H1 (cell line): ENCODE results near the gene GUCY2F. TPM values are rescaled to one million over a fixed set of nuclear protein-coding genes. Genes with fewer than 3 reads are reported as not detected.

Experiments
- CTCF ChIA-PET: fragments of 300-600 bp; sonication (Branson Sonifier 250); formaldehyde crosslinking; loops from one replicate; lab custom pipeline; 2021; ENCODE audit not compliant: partially characterized antibody; lab: Charles Lee
- POLR2A ChIA-PET: fragments of 300-600 bp; sonication (Branson Sonifier 250); formaldehyde crosslinking; loops from one replicate; lab custom pipeline; 2021; ENCODE audit warnings: inconsistent platforms; ENCODE audit not compliant: partially characterized antibody; lab: Charles Lee
- DNase-seq, 2 experiments: peaks; one replicate each; pipeline versions ENCODE4 v3.0.0 to v3.0.0-alpha.2; 2010 to 2022; ENCODE audit warnings: low spot score in 2 of 2, low read depth in 1 of 2, mixed read lengths in 1 of 2
- FAIRE-seq: peaks from 2 replicates; lab custom pipeline; 2011; peaks lifted over from hg19 to GRCh38; lab: Jason Lieb, UNC
- H2AFZ ChIP-seq: 2 replicates; pipeline ENCODE4 v1.8.1; 2012; ENCODE audit warnings: low read length, inconsistent platforms
- H2AK5ac ChIP-seq: 2 replicates; pipeline ENCODE4 v1.6.1; 2013; ENCODE audit warnings: low read depth, low read length
- H2BK120ac ChIP-seq: replicated peaks from 2 replicates; pipeline ENCODE3; 2013; ENCODE audit warnings: low read depth, low read length, inconsistent platforms
- H2BK12ac ChIP-seq: 2 replicates; pipeline ENCODE4 v1.6.1; 2013; ENCODE audit warnings: low read depth, low read length
- H2BK15ac ChIP-seq: 2 replicates; pipeline ENCODE4 v1.6.1; 2013; ENCODE audit warnings: low read length
- H2BK20ac ChIP-seq: 2 replicates; pipeline ENCODE4 v1.6.1; 2013; ENCODE audit warnings: low read length
- H2BK5ac ChIP-seq: 2 replicates; pipeline ENCODE4 v1.6.1; 2013; ENCODE audit warnings: low read depth, low read length
- H3K14ac ChIP-seq: 2 replicates; pipeline ENCODE4 v1.6.1; 2013; ENCODE audit warnings: inconsistent platforms; ENCODE audit not compliant: insufficient read length
- H3K18ac ChIP-seq: 2 replicates; pipeline ENCODE4 v1.6.1; 2013; ENCODE audit warnings: low read length; ENCODE audit errors: extremely low read depth
- H3K23ac ChIP-seq: 2 replicates; pipeline ENCODE4 v1.6.1; 2013; ENCODE audit warnings: inconsistent platforms; ENCODE audit not compliant: insufficient read length
- H3K23me2 ChIP-seq: 2 replicates; pipeline ENCODE4 v1.6.1; 2013; ENCODE audit warnings: low read depth, low read length
- H3K27ac ChIP-seq: 2 replicates; pipeline ENCODE4 v1.6.1; 2011; ENCODE audit warnings: low read depth, low read length, inconsistent platforms
- H3K27me3 ChIP-seq, 4 experiments: replicated peaks in 1 of 4; 1 replicate in 1 of 4; 2 replicates in 3 of 4; pipeline versions ENCODE4 v1.6.1 to v1.8.1; 2011 to 2013; ENCODE audit warnings: low read length in 3 of 4, mild to moderate bottlenecking in 3 of 4, inconsistent platforms in 2 of 4, mixed read lengths in 2 of 4, moderate library complexity in 1 of 4; ENCODE audit not compliant: control insufficient read depth in 3 of 4, insufficient read depth in 3 of 4; ENCODE audit errors: extremely low read depth in 1 of 4
- H3K36me3 ChIP-seq, 4 experiments: 2 replicates each; pipeline versions ENCODE4 v1.6.1 to v1.8.1; 2011 to 2013; ENCODE audit warnings: mild to moderate bottlenecking in 4 of 4, low read length in 3 of 4, moderate library complexity in 2 of 4, control low read depth in 1 of 4, inconsistent platforms in 1 of 4; ENCODE audit not compliant: insufficient read depth in 4 of 4, control insufficient read depth in 2 of 4
- H3K4ac ChIP-seq: replicated peaks from 2 replicates; pipeline ENCODE3; 2013; ENCODE audit warnings: low read length, low read depth, mixed read lengths, inconsistent platforms; ENCODE audit not compliant: insufficient read length
- H3K4me1 ChIP-seq, 4 experiments: replicated peaks in 1 of 4; 1 replicate in 1 of 4; 2 replicates in 3 of 4; pipeline versions ENCODE4 v1.6.1 to v1.8.1; 2011 to 2013; ENCODE audit warnings: low read length in 3 of 4, inconsistent platforms in 2 of 4, mixed read lengths in 1 of 4; ENCODE audit not compliant: insufficient read depth in 4 of 4, control insufficient read depth in 3 of 4
- H3K4me2 ChIP-seq, 2 experiments: 2 replicates each; pipeline versions ENCODE4 v1.6.1 to v1.8.1; 2011 to 2013; ENCODE audit warnings: low read depth in 2 of 2, low read length in 2 of 2, control low read depth in 1 of 2, inconsistent platforms in 1 of 2, mild to moderate bottlenecking in 1 of 2; ENCODE audit not compliant: insufficient read depth in 1 of 2
- H3K4me3 ChIP-seq, 4 experiments: fragments of 200-600, 300-600 bp in 1 of 4; sonication (generic), shearing (Covaris generic), sonication (Bioruptor Twin) in 1 of 4; 2 replicates each; pipeline versions ENCODE4 v1.5.1 to v1.8.1; 2011 to 2016; ENCODE audit warnings: low read length in 4 of 4, low read depth in 3 of 4, control low read depth in 2 of 4, inconsistent platforms in 2 of 4, mild to moderate bottlenecking in 2 of 4, mixed read lengths in 1 of 4, moderate library complexity in 1 of 4; ENCODE audit not compliant: insufficient read depth in 2 of 4; ENCODE audit errors: extremely low read depth in 1 of 4
- H3K56ac ChIP-seq: replicated peaks from 2 replicates; pipeline ENCODE3; 2013; ENCODE audit warnings: low read depth, mild to moderate bottlenecking, mixed read lengths, low read length, inconsistent platforms; ENCODE audit not compliant: insufficient read length
- H3K79me1 ChIP-seq: 2 replicates; pipeline ENCODE4 v1.6.1; 2013; ENCODE audit warnings: low read depth, low read length, control low read depth
- H3K79me2 ChIP-seq, 2 experiments: 2 replicates each; pipeline versions ENCODE4 v1.6.1 to v1.8.1; 2012 to 2013; ENCODE audit warnings: low read length in 2 of 2, mild to moderate bottlenecking in 2 of 2, inconsistent platforms in 1 of 2; ENCODE audit not compliant: insufficient read depth in 2 of 2, control insufficient read depth in 1 of 2
- H3K9ac ChIP-seq, 4 experiments: replicated peaks in 1 of 4; 1 replicate in 1 of 4; 2 replicates in 3 of 4; pipeline versions ENCODE4 v1.6.1 to v1.8.1; 2011 to 2013; ENCODE audit warnings: low read depth in 3 of 4, low read length in 3 of 4, control low read depth in 2 of 4, mild to moderate bottlenecking in 2 of 4, moderate library complexity in 2 of 4, inconsistent platforms in 1 of 4; ENCODE audit errors: extremely low read depth in 1 of 4
- H3K9me3 ChIP-seq, 2 experiments: 2 replicates each; pipeline versions ENCODE4 v1.6.1 to v1.8.1; 2012 to 2013; ENCODE audit warnings: mild to moderate bottlenecking in 2 of 2, moderate library complexity in 2 of 2, control low read depth in 1 of 2, inconsistent platforms in 1 of 2, low read depth in 1 of 2, low read length in 1 of 2, mixed read lengths in 1 of 2; ENCODE audit not compliant: insufficient read depth in 2 of 2
- H4K20me1 ChIP-seq, 2 experiments: replicated peaks in 1 of 2; 2 replicates each; pipeline versions ENCODE3 to v1.8.1; 2011 to 2013; ENCODE audit warnings: inconsistent platforms in 2 of 2, low read length in 2 of 2, mild to moderate bottlenecking in 1 of 2; ENCODE audit not compliant: insufficient read depth in 2 of 2, control insufficient read depth in 1 of 2
- H4K5ac ChIP-seq: 2 replicates; pipeline ENCODE4 v1.6.1; 2013; ENCODE audit warnings: low read length, low read depth, mixed read lengths, inconsistent platforms; ENCODE audit not compliant: insufficient read length
- H4K8ac ChIP-seq: 2 replicates; pipeline ENCODE4 v1.8.0; 2013; ENCODE audit warnings: mild to moderate bottlenecking, moderate library complexity, low read length, inconsistent platforms; ENCODE audit not compliant: insufficient read depth; ENCODE audit errors: extremely low read depth
- H4K91ac ChIP-seq: replicated peaks from 2 replicates; pipeline ENCODE3; 2013; ENCODE audit warnings: low read length, mixed read lengths, inconsistent platforms; ENCODE audit not compliant: insufficient read length
- ASH2L ChIP-seq: fragments of 200-600, 300-600 bp; sonication (generic); IDR thresholded peaks from one replicate; pipeline ENCODE4 v1.7.1; 2017; ENCODE audit warnings: low read length
- CTBP2 ChIP-seq: IDR thresholded peaks from 2 replicates; pipeline ENCODE4 v1.7.0; 2011; ENCODE audit warnings: borderline replicate concordance, mild to moderate bottlenecking, moderate library complexity, mixed read lengths, low read length; ENCODE audit not compliant: insufficient read depth, insufficient read length
- HDAC2 ChIP-seq, 2 experiments: fragments of 300-600 bp in 1 of 2; sonication (generic) in 1 of 2; IDR thresholded peaks; 2 replicates each; pipeline ENCODE4 v1.6.1; 2011 to 2012; ENCODE audit warnings: low read depth in 2 of 2, low read length in 2 of 2, mild to moderate bottlenecking in 2 of 2, moderate library complexity in 2 of 2, borderline replicate concordance in 1 of 2, inconsistent platforms in 1 of 2
- SAP30 ChIP-seq: fragments of 300-600 bp; sonication (generic); IDR thresholded peaks from 2 replicates; pipeline ENCODE4 v1.7.1; 2012; ENCODE audit warnings: low read length, moderate library complexity, mild to moderate bottlenecking, inconsistent platforms; ENCODE audit not compliant: insufficient read depth, insufficient replicate concordance
- SIRT6 ChIP-seq: IDR thresholded peaks from one replicate; pipeline ENCODE4 v1.7.1; 2012; ENCODE audit warnings: low read length, inconsistent platforms
- SRF ChIP-seq: IDR thresholded peaks from 2 replicates; pipeline ENCODE4 v1.6.1; 2011; ENCODE audit warnings: mild to moderate bottlenecking, low read depth, low read length, moderate library complexity
- TBP ChIP-seq: IDR thresholded peaks from 2 replicates; pipeline ENCODE4 v1.6.1; 2011; ENCODE audit warnings: low read depth, low read length, improper control_type of control experiment
- ZNF274 ChIP-seq: IDR thresholded peaks from 2 replicates; pipeline ENCODE4 v1.7.0; 2012; ENCODE audit warnings: low read length, borderline replicate concordance; ENCODE audit errors: extremely low read depth
- WGBS, 2 experiments: shearing (Covaris generic) in 1 of 2; methylation state at CpG; one replicate each; pipeline versions ENCODE4 v1.1.6 to v1.1.7; 2013 to 2015; ENCODE audit warnings: low lambda C conversion rate in 2 of 2, mixed read lengths in 2 of 2, inconsistent platforms in 1 of 2, low coverage in 1 of 2, missing lambda C conversion rate in 1 of 2; ENCODE audit not compliant: insufficient replicate concordance in 2 of 2, insufficient coverage in 1 of 2, insufficient read length in 1 of 2; ENCODE audit errors: extremely low coverage in 1 of 2, missing lambda C conversion rate in 1 of 2; 5-methylcytosine and 5-hydroxymethylcytosine counted together
- polyA plus RNA-seq, 7 experiments: library from polyadenylated mRNA; depleted of rRNA in 3 of 7; stranded (reverse) in 5 of 7; unstranded in 2 of 7; fragments of >200 nt in 5 of 7; fragments of 200-250 nt in 2 of 7; gene quantifications; 1 replicate in 5 of 7; 2 replicates in 1 of 7; 4 replicates in 1 of 7; pipeline versions ENCODE4 v1.2.1 to v1.2.3, GENCODE V29; 2011 to 2013; ENCODE audit warnings: missing spikeins in 2 of 7, mixed read lengths in 2 of 7
- total RNA-seq: library from RNA; stranded (reverse); fragmentation: NEBNext Ultra II Directional; extraction: Animal tissue kit (Norgen Biotek cat#: 25700); gene quantifications from 2 replicates; pipeline ENCODE4 v1.2.1, GENCODE V29; 2021

Gene GUCY2F
- total and polyA plus RNA-seq, 2 of the 8 experiments (the other 6 are each of a cell fraction or from before 2014, with no cell fraction given), result 0.02 TPM; not detected in 1

GRCh38 chrX:109351557-109351956 is 130.3 kb downstream of the GUCY2F start:
- Histone ChIP-seq H3K23me2 (no peaks in the 10 kb centered on the region), H3K9ac (no peak overlapping the region), H2AFZ (no peak overlapping the region), H2BK12ac (no peak overlapping the region), H4K8ac (no peak overlapping the region), H2AK5ac (no peak overlapping the region), H3K36me3 (no peaks in the 10 kb centered on the region), H3K23ac (no peak overlapping the region), H2BK20ac (no peak overlapping the region), H2BK5ac (no peak overlapping the region), H3K56ac (no peak overlapping the region), H3K9me3 (no peaks in the 10 kb centered on the region), H3K4ac (no peak overlapping the region), H3K4me1 (no peaks in the 10 kb centered on the region), H4K20me1 (no peaks in the 10 kb centered on the region), H3K79me1 (no peaks in the 10 kb centered on the region), H2BK120ac (no peak overlapping the region), H3K4me3 (no peak overlapping the region), H3K14ac (no peak overlapping the region), H3K27ac (no peak overlapping the region), H4K91ac (no peak overlapping the region), H3K18ac (no peak overlapping the region), H4K5ac (no peak overlapping the region), H3K27me3 (no peaks in the 10 kb centered on the region), H2BK15ac (no peak overlapping the region), H3K79me2 (no peaks in the 10 kb centered on the region), H3K4me2 (no peak overlapping the region)
- WGBS, 2 experiments, result 92% methylated on average over 2 of the region's 3 CpGs; no CpG with 5 or more reads in 1 of the 2 experiments
- TF ChIP-seq SAP30, result no peak
- no peak for TF ChIP-seq SRF
- TF ChIP-seq ZNF274, result no peak
- TF ChIP-seq ASH2L, result no peak
- no peak for TF ChIP-seq HDAC2 (IDR thresholded peaks at IDR 0.05; ENCODE audit: borderline replicate concordance in 1 of 2, low read depth in 2 of 2, low read length in 2 of 2)
- no peak for TF ChIP-seq CTBP2
- TF ChIP-seq SIRT6, result no peak
- no peak for TF ChIP-seq TBP
- ChIA-PET POLR2A (no interaction called here), CTCF (no interaction called here)
- FAIRE-seq (no peak), DNase-seq (no peak)
